ENCODE measurements around the gene PSTPIP1. TPM values are rescaled to one million over a fixed set of nuclear protein-coding genes. Genes with fewer than 3 reads are reported as not detected.

The PSTPIP1 gene
- total RNA-seq, 1 donor from 2014 or later, result 18.4 TPM

DNA sequence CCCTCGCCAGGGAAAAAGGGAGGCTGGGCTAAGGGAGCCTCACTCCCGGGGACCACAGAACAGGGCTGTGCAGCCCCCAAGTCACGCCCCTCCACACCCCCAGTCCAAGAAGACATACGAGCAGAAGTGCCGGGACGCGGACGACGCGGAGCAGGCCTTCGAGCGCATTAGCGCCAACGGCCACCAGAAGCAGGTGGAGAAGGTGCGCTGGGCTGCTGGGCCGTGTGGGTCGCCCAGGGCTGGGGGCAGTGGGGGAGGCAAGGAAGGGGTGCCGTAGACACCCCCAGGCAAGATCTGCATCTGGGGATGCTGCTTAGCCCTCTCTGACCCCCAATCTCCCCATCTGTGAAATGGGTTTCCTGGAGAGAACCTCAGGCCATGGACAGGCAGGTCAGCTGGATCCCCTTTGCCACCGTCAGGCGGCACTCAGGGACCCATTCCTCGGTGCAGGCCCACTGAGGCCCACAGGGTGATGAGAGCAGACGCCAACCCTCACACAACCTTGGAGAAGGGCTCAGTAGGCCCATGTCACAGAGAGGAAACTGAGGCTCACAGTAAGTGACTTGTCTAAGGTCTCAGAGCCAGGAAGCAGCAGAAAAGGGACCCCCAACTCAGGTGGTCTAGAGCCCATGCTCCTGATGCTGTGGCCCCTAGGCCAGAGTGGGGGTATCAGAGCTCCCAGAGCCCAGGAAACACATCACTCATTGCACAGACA, 33.7 kb downstream of the PSTPIP1 start:
- Histone ChIP-seq H3K9me3 (no peaks in the 10 kb centered on the region), H3K27me3 (ENCODE audit: low read depth) (no peaks in the 10 kb centered on the region), H3K36me3 (no peaks in the 10 kb centered on the region), H3K4me1 (peaks cover 6% of the 10 kb centered on the region), H3K27ac (no peak overlapping the region), H3K4me3 (peak overlapping the region; percentile 25)
- TF ChIP-seq, protein P1, sequence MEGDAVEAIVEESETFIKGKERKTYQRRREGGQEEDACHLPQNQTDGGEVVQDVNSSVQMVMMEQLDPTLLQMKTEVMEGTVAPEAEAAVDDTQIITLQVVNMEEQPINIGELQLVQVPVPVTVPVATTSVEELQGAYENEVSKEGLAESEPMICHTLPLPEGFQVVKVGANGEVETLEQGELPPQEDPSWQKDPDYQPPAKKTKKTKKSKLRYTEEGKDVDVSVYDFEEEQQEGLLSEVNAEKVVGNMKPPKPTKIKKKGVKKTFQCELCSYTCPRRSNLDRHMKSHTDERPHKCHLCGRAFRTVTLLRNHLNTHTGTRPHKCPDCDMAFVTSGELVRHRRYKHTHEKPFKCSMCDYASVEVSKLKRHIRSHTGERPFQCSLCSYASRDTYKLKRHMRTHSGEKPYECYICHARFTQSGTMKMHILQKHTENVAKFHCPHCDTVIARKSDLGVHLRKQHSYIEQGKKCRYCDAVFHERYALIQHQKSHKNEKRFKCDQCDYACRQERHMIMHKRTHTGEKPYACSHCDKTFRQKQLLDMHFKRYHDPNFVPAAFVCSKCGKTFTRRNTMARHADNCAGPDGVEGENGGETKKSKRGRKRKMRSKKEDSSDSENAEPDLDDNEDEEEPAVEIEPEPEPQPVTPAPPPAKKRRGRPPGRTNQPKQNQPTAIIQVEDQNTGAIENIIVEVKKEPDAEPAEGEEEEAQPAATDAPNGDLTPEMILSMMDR (IDR thresholded peaks at IDR 0.05), result no peak
- ATAC-seq, result no peak
- intact Hi-C loops (cut with DNase I), result no loop called here
- no peak for DNase-seq

DNA sequence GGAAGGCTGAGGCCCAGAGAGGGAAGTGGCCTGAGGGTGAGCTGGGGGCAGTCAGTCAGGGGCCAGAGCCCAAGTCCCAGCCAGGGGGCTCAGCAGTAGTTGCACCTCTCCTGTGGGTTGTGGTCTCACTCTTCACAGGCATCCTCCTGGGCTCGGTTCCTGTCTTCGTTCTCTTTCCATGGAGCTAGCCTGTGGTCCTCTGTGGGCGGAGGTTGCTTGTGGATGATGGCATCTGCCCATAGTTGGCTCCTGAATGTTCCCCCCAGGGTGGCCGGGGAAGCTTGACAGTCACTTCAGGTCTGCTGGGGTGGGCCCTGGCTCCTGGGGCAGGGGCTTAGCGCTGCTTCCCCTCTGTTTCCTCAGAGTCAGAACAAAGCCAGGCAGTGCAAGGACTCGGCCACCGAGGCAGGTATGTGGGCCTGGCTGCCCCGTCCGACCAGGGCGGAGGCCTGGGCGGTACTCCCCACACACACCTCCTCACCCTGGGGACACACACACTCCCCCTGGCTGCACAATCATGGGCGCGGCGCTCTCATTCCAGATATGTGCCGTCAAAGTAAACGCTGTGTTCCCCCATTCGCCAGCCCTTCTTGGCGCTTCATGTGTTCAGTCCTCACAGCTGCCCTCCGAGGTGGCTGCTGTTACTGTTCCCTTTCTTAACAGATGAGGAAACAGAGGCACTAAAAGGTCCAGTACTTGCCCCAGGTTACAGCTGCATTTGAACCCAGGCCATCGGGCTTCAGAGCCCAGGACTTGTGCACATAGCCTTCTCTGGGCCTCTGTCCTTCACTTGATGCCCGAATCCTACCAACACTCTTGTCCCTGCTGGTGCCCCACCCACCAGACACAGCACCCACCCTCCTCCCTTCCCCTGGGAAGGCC, 34.5 kb downstream of the PSTPIP1 start:
- intact Hi-C loops (cut with DNase I), result no loop called here
- no peaks in the 10 kb centered on the region for H3K9me3 ChIP-seq
- H3K27me3 ChIP-seq (ENCODE audit: low read depth), result no peaks in the 10 kb centered on the region
- ATAC-seq (no peak), DNase-seq (peak; percentile 34)
- TF ChIP-seq, protein P1 (IDR thresholded peaks at IDR 0.05), result no peak
- H3K27ac ChIP-seq, result no peak overlapping the region
- no peaks in the 10 kb centered on the region for H3K36me3 ChIP-seq
- no peak overlapping the region for H3K4me3 ChIP-seq
- H3K4me1 ChIP-seq, result peaks cover 6% of the 10 kb centered on the region

DNA sequence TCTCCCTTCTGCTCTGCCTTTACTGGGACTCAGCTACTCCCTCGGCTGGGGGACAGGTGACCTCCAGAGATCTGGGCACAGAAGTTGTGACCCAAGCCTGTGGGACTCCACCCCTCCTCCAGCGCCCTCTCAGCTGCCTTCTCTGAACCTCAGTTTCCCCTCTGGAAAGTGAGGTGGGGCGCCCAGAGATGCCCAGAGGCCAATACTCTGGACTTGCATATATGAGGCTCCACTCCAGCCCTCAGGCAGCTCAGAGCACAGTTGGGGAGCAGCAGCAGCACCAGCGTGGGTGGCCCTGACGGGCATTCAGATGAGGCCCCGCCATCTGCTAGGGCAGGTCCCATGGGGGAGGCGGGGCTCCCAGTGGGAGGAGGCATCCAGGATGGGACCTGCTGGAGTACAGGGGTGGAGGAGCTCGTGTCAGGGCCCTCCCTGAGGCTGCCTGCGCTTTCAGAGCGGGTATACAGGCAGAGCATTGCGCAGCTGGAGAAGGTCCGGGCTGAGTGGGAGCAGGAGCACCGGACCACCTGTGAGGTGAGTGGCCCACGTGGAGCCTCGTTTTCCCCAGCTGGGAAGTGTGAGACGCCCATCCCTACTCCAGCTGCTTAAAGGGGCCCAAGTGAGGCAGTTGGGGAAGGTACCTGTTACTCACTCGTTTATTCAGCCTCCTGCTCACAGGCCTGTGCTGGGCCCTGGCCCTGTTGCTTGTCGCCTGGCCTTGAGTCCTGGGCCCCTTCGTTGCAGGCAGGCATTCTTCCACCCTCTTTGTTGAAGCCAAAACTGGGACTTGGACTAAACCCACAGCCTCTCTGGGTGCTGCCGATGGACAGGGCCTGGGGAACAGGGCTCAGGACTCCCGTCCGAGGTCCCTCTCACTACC, 35.4 kb downstream of the PSTPIP1 start:
- TF ChIP-seq, protein P1 (IDR thresholded peaks at IDR 0.05), result no peak
- ATAC-seq, result peak; percentile 1
- Histone ChIP-seq H3K27me3 (ENCODE audit: low read depth) (no peaks in the 10 kb centered on the region), H3K9me3 (no peaks in the 10 kb centered on the region), H3K27ac (no peak overlapping the region), H3K4me1 (peaks cover 6% of the 10 kb centered on the region), H3K36me3 (peaks cover 1% of the 10 kb centered on the region), H3K4me3 (no peak overlapping the region)
- intact Hi-C loops (cut with DNase I), result no loop called here
- peak; percentile 44 for DNase-seq

DNA sequence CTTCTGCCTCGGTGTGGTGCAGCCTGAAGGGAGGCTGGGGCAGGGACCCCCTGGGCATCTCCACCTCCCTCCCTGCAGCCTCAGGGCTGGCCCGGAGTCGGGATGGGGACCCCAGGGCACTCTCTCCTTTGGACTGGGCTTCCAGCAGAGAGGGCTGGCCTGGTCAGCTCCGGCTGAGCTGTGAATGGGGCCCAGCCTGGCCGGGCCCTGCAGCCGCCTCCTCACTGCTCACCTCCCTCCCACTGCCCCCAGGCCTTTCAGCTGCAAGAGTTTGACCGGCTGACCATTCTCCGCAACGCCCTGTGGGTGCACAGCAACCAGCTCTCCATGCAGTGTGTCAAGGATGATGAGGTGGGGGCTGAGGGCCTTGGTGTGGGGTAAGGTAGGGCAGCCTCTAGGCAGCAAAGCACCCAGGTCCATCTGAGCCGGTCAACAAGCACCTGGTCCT, 36.0 kb downstream of the PSTPIP1 start:
- Histone ChIP-seq H3K4me1 (peaks cover 6% of the 10 kb centered on the region), H3K27ac (no peak overlapping the region), H3K27me3 (ENCODE audit: low read depth) (no peaks in the 10 kb centered on the region), H3K9me3 (no peaks in the 10 kb centered on the region), H3K36me3 (peaks cover 8% of the 10 kb centered on the region), H3K4me3 (no peak overlapping the region)
- DNase-seq (no peak), ATAC-seq (no peak)
- TF ChIP-seq, protein P1 (IDR thresholded peaks at IDR 0.05), result no peak
- intact Hi-C loops (cut with DNase I), result no loop called here
